ENCODE data around the gene PALD1.

The PALD1 gene

GRCh38 chr10:70478191-70479164 is at the start of gene PALD1:
TSS of gene PALD1 (plus strand) at chr10:70478767. CDS start at chr10:70525952, 47,185 bp downstream.
- peaks cover 4% of the 10 kb centered on the region for H3K36me3 Mint-ChIP-seq (ENCODE audit: insufficient read depth)
- peak within 1 kb of the TSS; percentile 35 for H3K27ac Mint-ChIP-seq (ENCODE audit: low read depth)
- ATAC-seq (replicated peaks; ENCODE audit: extremely low read depth, poor library complexity, severe bottlenecking) (peak; percentile 11), DNase-seq (ENCODE audit: low spot score in 2 of 2) (peak in 1 of 2 donors; percentile 22)
- H3K4me1 Mint-ChIP-seq = peaks cover 38% of the 10 kb centered on the region
- H3K27me3 Mint-ChIP-seq = peaks cover 39% of the 10 kb centered on the region
- no peaks in the 10 kb centered on the region for H3K9me3 Mint-ChIP-seq
- H3K4me3 Mint-ChIP-seq = peak within 1 kb of the TSS; percentile 80

DNA sequence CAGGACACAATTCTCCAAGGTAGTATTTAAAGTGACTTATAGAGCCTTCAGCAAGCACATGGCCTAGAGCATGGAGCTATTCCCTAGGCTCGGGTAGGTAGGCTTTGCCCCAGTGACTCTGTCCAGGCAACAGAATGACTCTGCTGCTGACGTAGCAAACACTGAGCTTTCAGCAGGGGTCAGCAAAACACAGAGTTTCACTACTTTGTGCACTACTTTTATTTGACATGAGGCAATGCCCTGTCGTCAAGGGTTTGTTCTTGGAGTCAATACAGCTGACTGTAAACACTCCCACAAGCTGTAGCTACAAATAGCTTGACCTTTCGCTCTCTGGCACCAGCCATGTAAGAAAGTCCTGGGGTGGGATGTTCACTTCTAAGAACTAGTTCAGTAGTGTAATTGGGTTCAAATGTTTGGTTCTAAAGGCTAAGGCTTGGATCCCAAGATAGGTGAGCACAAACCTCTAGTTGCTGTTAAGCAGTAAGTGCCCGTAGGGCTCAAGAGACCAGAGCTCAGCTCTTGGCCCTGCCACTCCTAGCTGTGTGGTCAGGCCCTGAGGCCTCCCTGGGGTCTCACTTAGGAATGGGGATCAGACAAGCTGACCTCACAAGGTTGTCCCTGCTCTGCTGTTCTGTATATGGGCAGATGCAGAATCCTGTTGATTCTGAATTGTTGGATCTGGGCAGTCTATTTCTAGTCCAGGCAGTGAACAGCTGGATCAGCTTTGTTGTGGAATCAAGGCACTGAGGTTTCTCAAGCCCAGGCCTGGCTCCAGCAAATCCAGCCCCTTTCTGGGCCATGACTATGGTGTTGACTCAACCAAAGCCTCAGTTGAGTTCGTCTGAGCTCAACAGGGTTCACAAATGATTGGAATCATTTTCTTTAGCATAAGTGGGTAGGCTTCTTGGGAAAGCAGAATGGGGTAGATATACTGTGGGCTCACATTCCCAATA is 47.8 kb upstream of the PALD1 start:
- Mint-ChIP-seq H3K4me3 (no peak overlapping the region), H3K27me3 (no peaks in the 10 kb centered on the region), H3K9me3 (no peaks in the 10 kb centered on the region), H3K4me1 (peaks cover 7% of the 10 kb centered on the region), H3K36me3 (ENCODE audit: insufficient read depth) (peaks cover 17% of the 10 kb centered on the region), H3K27ac (ENCODE audit: low read depth) (no peak overlapping the region)
- no peak for DNase-seq (ENCODE audit: low spot score in 2 of 2)
- ATAC-seq (replicated peaks; ENCODE audit: extremely low read depth, poor library complexity, severe bottlenecking) = no peak

DNA sequence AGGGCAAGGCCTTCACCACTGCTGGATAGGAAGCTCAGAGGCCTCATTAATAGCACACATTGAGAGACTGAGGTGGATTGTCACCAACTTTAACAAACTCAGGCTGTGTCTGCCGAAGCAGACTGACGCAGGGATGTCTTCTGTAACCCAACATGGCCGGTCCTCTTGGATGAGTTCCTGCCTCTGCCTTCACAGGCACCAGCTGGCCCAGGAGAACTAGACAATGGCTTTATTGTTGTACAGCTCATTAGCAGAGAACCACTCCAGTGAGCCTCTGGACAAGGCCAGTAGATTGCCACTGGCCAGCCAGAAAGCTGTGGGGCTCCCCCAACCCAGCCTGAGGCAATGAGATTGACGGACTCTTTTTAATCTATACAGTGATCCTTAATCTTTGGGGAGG is 46.5 kb upstream of the PALD1 start:
- DNase-seq (ENCODE audit: low spot score in 2 of 2) = no peak
- Mint-ChIP-seq H3K27me3 (no peaks in the 10 kb centered on the region), H3K27ac (ENCODE audit: low read depth) (no peak overlapping the region), H3K9me3 (no peaks in the 10 kb centered on the region), H3K4me1 (peaks cover 7% of the 10 kb centered on the region), H3K4me3 (no peak overlapping the region), H3K36me3 (ENCODE audit: insufficient read depth) (peaks cover 11% of the 10 kb centered on the region)
- ATAC-seq (replicated peaks; ENCODE audit: extremely low read depth, poor library complexity, severe bottlenecking) = no peak

DNA sequence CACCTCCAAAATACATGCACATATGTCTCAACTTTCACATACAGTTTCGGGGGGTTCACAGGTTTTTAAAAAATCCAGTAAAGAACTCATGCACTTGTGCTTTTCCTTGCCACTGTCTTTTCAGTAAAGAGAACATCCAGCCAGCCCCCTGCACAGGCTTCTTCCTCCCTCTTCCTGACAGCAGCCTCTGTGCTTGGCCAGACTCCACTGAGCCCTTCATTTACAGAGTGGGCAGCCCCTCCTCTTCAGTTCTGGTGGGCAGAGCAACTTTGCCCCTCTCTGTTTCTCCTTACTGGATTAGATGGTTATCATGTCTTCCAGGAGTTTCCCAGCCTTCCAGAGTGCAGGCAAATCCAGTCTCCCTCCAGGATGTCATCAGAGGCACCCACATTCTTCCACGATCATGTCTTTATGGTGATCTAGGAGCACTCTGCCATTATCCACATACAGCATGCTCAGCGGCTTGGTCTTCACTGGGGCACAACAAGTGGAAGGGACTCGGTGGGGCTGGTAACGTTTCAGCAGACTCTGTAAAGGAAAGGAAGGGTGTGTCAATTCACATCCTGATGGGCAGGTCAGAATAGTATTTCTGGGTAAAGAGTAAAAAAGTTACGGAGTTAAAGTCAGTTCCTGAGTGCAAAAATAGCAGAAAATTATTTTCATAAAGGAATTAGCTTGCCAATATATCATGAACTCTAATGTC is 45.9 kb upstream of the PALD1 start:
- Mint-ChIP-seq H3K4me3 (peak overlapping the region; percentile 33), H3K36me3 (ENCODE audit: insufficient read depth) (peaks cover 9% of the 10 kb centered on the region), H3K27ac (ENCODE audit: low read depth) (peak overlapping the region; percentile 2), H3K9me3 (no peaks in the 10 kb centered on the region), H3K4me1 (peaks cover 7% of the 10 kb centered on the region), H3K27me3 (no peaks in the 10 kb centered on the region)
- ATAC-seq (replicated peaks; ENCODE audit: extremely low read depth, poor library complexity, severe bottlenecking) (no peak), DNase-seq (ENCODE audit: low spot score in 2 of 2) (no peak)

- Mint-ChIP-seq H3K27ac (ENCODE audit: low read depth) (no peak overlapping the region), H3K4me3 (no peak overlapping the region), H3K4me1 (peaks cover 7% of the 10 kb centered on the region), H3K9me3 (no peaks in the 10 kb centered on the region), H3K27me3 (no peaks in the 10 kb centered on the region), H3K36me3 (ENCODE audit: insufficient read depth) (peaks cover 5% of the 10 kb centered on the region)
- ATAC-seq (replicated peaks; ENCODE audit: extremely low read depth, poor library complexity, severe bottlenecking) (no peak), DNase-seq (ENCODE audit: low spot score in 2 of 2) (no peak)
These were observed 44.8 kb upstream of the PALD1 start for GRCh38 chr10:70433581-70434280.

- DNase-seq (ENCODE audit: low spot score in 2 of 2) (no peak), ATAC-seq (replicated peaks; ENCODE audit: extremely low read depth, poor library complexity, severe bottlenecking) (no peak)
- H3K27me3 Mint-ChIP-seq = peaks cover 13% of the 10 kb centered on the region
- H3K4me3 Mint-ChIP-seq = no peak overlapping the region
- H3K36me3 Mint-ChIP-seq (ENCODE audit: insufficient read depth) = peaks cover 3% of the 10 kb centered on the region
- H3K27ac Mint-ChIP-seq (ENCODE audit: low read depth) = no peak overlapping the region
- no peaks in the 10 kb centered on the region for H3K9me3 Mint-ChIP-seq
- peaks cover 8% of the 10 kb centered on the region for H3K4me1 Mint-ChIP-seq
These were observed 43.1 kb upstream of the PALD1 start for GRCh38 chr10:70435241-70436085.

GRCh38 chr10:70437721-70438120 is 40.8 kb upstream of the PALD1 start:
- DNase-seq (ENCODE audit: low spot score in 2 of 2) (no peak), ATAC-seq (replicated peaks; ENCODE audit: extremely low read depth, poor library complexity, severe bottlenecking) (no peak)
- no peaks in the 10 kb centered on the region for H3K9me3 Mint-ChIP-seq
- H3K36me3 Mint-ChIP-seq (ENCODE audit: insufficient read depth) = peaks cover 4% of the 10 kb centered on the region
- no peak overlapping the region for H3K4me3 Mint-ChIP-seq
- H3K27ac Mint-ChIP-seq (ENCODE audit: low read depth) = no peak overlapping the region
- H3K27me3 Mint-ChIP-seq = peaks cover 36% of the 10 kb centered on the region
- H3K4me1 Mint-ChIP-seq = peaks cover 26% of the 10 kb centered on the region

- Mint-ChIP-seq H3K27me3 (peaks cover 57% of the 10 kb centered on the region), H3K27ac (ENCODE audit: low read depth) (no peak overlapping the region), H3K9me3 (no peaks in the 10 kb centered on the region), H3K36me3 (ENCODE audit: insufficient read depth) (peaks cover 3% of the 10 kb centered on the region), H3K4me1 (peaks cover 22% of the 10 kb centered on the region), H3K4me3 (peak overlapping the region; percentile 71)
- no peak for DNase-seq (ENCODE audit: low spot score in 2 of 2)
- no peak for ATAC-seq (replicated peaks; ENCODE audit: extremely low read depth, poor library complexity, severe bottlenecking)
These were observed 38.0 kb upstream of the PALD1 start for GRCh38 chr10:70440296-70441160.

GRCh38 chr10:70441161-70441894 is 37.2 kb upstream of the PALD1 start, which contains the start of gene NODAL:
TSS of gene NODAL (minus strand) at chr10:70441681. CDS start at chr10:70441667, 14 bp downstream.
- Mint-ChIP-seq H3K27me3 (peaks cover 57% of the 10 kb centered on the region), H3K4me3 (peak within 1 kb of the TSS; percentile 71), H3K27ac (ENCODE audit: low read depth) (no peak within 1 kb of the TSS), H3K4me1 (peaks cover 22% of the 10 kb centered on the region), H3K36me3 (ENCODE audit: insufficient read depth) (peaks cover 3% of the 10 kb centered on the region), H3K9me3 (no peaks in the 10 kb centered on the region)
- DNase-seq (ENCODE audit: low spot score in 2 of 2) = no peak
- no peak for ATAC-seq (replicated peaks; ENCODE audit: extremely low read depth, poor library complexity, severe bottlenecking)

DNA sequence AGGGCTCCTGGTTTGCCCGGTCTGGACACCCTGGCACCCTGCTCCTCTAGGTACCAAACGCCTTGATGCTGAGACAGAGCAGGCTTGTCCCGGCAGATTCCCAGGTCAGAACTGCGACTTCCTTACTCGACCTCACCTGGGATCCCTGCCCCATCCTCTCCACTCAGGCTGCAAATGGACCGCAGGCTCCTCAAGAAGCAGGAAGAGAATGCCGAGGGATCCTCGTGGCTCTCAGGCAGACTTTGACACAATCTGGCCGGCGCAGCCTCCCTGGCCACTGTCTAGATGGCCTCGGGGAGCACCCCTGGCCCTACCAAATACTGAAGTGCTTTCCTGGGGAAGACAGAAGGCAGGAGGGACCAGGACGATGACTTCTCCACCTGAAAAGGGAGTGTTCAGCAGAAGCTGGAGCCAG is 36.7 kb upstream of the PALD1 start:
- Mint-ChIP-seq H3K4me1 (peaks cover 22% of the 10 kb centered on the region), H3K9me3 (no peaks in the 10 kb centered on the region), H3K27ac (ENCODE audit: low read depth) (no peak overlapping the region), H3K4me3 (peak overlapping the region; percentile 71), H3K36me3 (ENCODE audit: insufficient read depth) (peaks cover 3% of the 10 kb centered on the region), H3K27me3 (peaks cover 57% of the 10 kb centered on the region)
- ATAC-seq (replicated peaks; ENCODE audit: extremely low read depth, poor library complexity, severe bottlenecking) (no peak), DNase-seq (ENCODE audit: low spot score in 2 of 2) (no peak)

All from central memory CD8-positive, alpha-beta T cell (primary cell).